H9 (cell line): ENCODE measurements around the gene CSNK1G1. TPM values are rescaled to one million over a fixed set of nuclear protein-coding genes. Genes with fewer than 3 reads are reported as not detected.

ENCODE experiments used
- DNase-seq: peaks from one replicate; pipeline ENCODE4 v3.0.0-alpha.2; 2017
- H2AFZ ChIP-seq: one replicate; pipeline ENCODE4 v1.6.1; 2013; ENCODE audit warnings: mild to moderate bottlenecking, low read length, control low read depth, moderate library complexity
- H2AK5ac ChIP-seq: 2 replicates; pipeline ENCODE4 v1.6.1; 2013; ENCODE audit warnings: low read length, control low read depth, mixed read lengths; ENCODE audit not compliant: insufficient read length
- H2BK120ac ChIP-seq: one replicate; pipeline ENCODE4 v1.6.1; 2013; ENCODE audit warnings: low read depth, mild to moderate bottlenecking, low read length, control low read depth, inconsistent platforms; ENCODE audit not compliant: poor library complexity, severe bottlenecking
- H2BK12ac ChIP-seq: 2 replicates; pipeline ENCODE4 v1.6.1; 2013; ENCODE audit warnings: low read length, control low read depth, mixed read lengths, low read depth; ENCODE audit not compliant: insufficient read length
- H2BK15ac ChIP-seq: 2 replicates; pipeline ENCODE4 v1.6.1; 2013; ENCODE audit warnings: low read depth, low read length, control low read depth
- H2BK20ac ChIP-seq: one replicate; pipeline ENCODE4 v1.6.1; 2013; ENCODE audit warnings: low read depth, mild to moderate bottlenecking, low read length, control low read depth, inconsistent platforms; ENCODE audit not compliant: poor library complexity, severe bottlenecking
- H2BK5ac ChIP-seq: 2 replicates; pipeline ENCODE4 v1.6.1; 2013; ENCODE audit warnings: low read length, control low read depth, mixed read lengths; ENCODE audit not compliant: insufficient read length
- H3K14ac ChIP-seq: 2 replicates; pipeline ENCODE4 v1.6.1; 2013; ENCODE audit warnings: low read length, control low read depth; ENCODE audit not compliant: insufficient read depth
- H3K18ac ChIP-seq: 2 replicates; pipeline ENCODE4 v1.6.1; 2013; ENCODE audit warnings: low read depth, mild to moderate bottlenecking, mixed read lengths, low read length, control low read depth; ENCODE audit not compliant: insufficient read length
- H3K23ac ChIP-seq: 2 replicates; pipeline ENCODE4 v1.6.1; 2013; ENCODE audit warnings: low read length, control low read depth, mixed read lengths, low read depth; ENCODE audit not compliant: insufficient read length
- H3K23me2 ChIP-seq: 2 replicates; pipeline ENCODE4 v1.6.1; 2013; ENCODE audit warnings: low read depth, mild to moderate bottlenecking, mixed read lengths, low read length, control low read depth; ENCODE audit not compliant: insufficient read length, poor library complexity, severe bottlenecking
- H3K27ac ChIP-seq: 2 replicates; pipeline ENCODE4 v1.5.1; 2013; ENCODE audit warnings: low read length, control low read depth, mixed read lengths, low read depth; ENCODE audit not compliant: insufficient read length
- H3K27me3 ChIP-seq: 2 replicates; pipeline ENCODE4 v1.6.1; 2013; ENCODE audit warnings: low read length, control low read depth, inconsistent platforms; ENCODE audit not compliant: insufficient read depth
- H3K4ac ChIP-seq: 2 replicates; pipeline ENCODE4 v1.6.1; 2013; ENCODE audit warnings: low read depth, mild to moderate bottlenecking, control low read depth, inconsistent platforms, low read length, moderate library complexity
- H3K4me1 ChIP-seq: 2 replicates; pipeline ENCODE4 v1.6.1; 2013; ENCODE audit warnings: low read length, control low read depth, inconsistent platforms; ENCODE audit not compliant: insufficient read depth
- H3K4me2 ChIP-seq: 2 replicates; pipeline ENCODE4 v1.6.1; 2013; ENCODE audit warnings: low read length, control low read depth, mixed read lengths; ENCODE audit not compliant: insufficient read length, insufficient read depth
- H3K56ac ChIP-seq: 2 replicates; pipeline ENCODE4 v1.6.1; 2013; ENCODE audit warnings: low read depth, mild to moderate bottlenecking, mixed read lengths, low read length, control low read depth; ENCODE audit not compliant: insufficient read length
- H3K79me1 ChIP-seq: 2 replicates; pipeline ENCODE4 v1.6.1; 2013; ENCODE audit warnings: low read depth, mild to moderate bottlenecking, moderate library complexity, low read length, control low read depth, inconsistent platforms; ENCODE audit not compliant: insufficient read depth, poor library complexity, severe bottlenecking
- H3K79me2 ChIP-seq: 2 replicates; pipeline ENCODE4 v1.6.1; 2013; ENCODE audit warnings: low read length, control low read depth, inconsistent platforms; ENCODE audit not compliant: insufficient read depth
- H3K9ac ChIP-seq: 2 replicates; pipeline ENCODE4 v1.6.1; 2013; ENCODE audit warnings: low read length, control low read depth, mixed read lengths; ENCODE audit not compliant: insufficient read length; ENCODE audit errors: extremely low read depth
- H3K9me3 ChIP-seq: one replicate; pipeline ENCODE4 v1.6.1; 2013; ENCODE audit warnings: low read depth, low read length, inconsistent platforms; ENCODE audit not compliant: control insufficient read depth
- H3T11ph ChIP-seq: one replicate; pipeline ENCODE4 v1.6.1; 2013; ENCODE audit warnings: mild to moderate bottlenecking, low read length, control low read depth, inconsistent platforms
- H4K20me1 ChIP-seq: one replicate; pipeline ENCODE4 v1.6.1; 2013; ENCODE audit not compliant: control insufficient read depth, insufficient read length, insufficient read depth
- H4K5ac ChIP-seq: 2 replicates; pipeline ENCODE4 v1.6.1; 2013; ENCODE audit warnings: low read depth, mild to moderate bottlenecking, mixed read lengths, low read length, control low read depth; ENCODE audit not compliant: insufficient read length
- H4K8ac ChIP-seq: replicated peaks from 2 replicates; pipeline ENCODE4 v1.6.1; 2013; ENCODE audit warnings: low read length, control low read depth, mixed read lengths, low read depth; ENCODE audit not compliant: insufficient read length
- H4K91ac ChIP-seq: 2 replicates; pipeline ENCODE4 v1.6.1; 2013; ENCODE audit warnings: low read depth, mild to moderate bottlenecking, moderate library complexity, mixed read lengths, low read length, control low read depth; ENCODE audit not compliant: insufficient read length
- H3K27ac Mint-ChIP-seq, 3 experiments: 2 replicates in 2 of 3; 3 replicates in 1 of 3; pipeline ENCODE4 v1.8.0; 2020 to 2021; ENCODE audit warnings: mixed read lengths in 3 of 3, mild to moderate bottlenecking in 1 of 3, moderate library complexity in 1 of 3
- H3K27me3 Mint-ChIP-seq: 2 replicates; pipeline ENCODE4 v1.8.0; 2021; ENCODE audit warnings: low read depth, mild to moderate bottlenecking, moderate library complexity, mixed read lengths
- H3K36me3 Mint-ChIP-seq, 3 experiments: 2 replicates in 2 of 3; 3 replicates in 1 of 3; pipeline ENCODE4 v1.8.0; 2020 to 2021; ENCODE audit warnings: low read depth in 3 of 3, mixed read lengths in 3 of 3; ENCODE audit not compliant: insufficient read depth in 1 of 3
- H3K4me1 Mint-ChIP-seq, 2 experiments: 2 replicates each; pipeline ENCODE4 v1.8.0; 2020; ENCODE audit warnings: mixed read lengths in 2 of 2
- H3K4me3 Mint-ChIP-seq, 2 experiments: 2 replicates in 1 of 2; 3 replicates in 1 of 2; pipeline ENCODE4 v1.8.0; 2020 to 2021; ENCODE audit warnings: mild to moderate bottlenecking in 2 of 2, mixed read lengths in 2 of 2, moderate library complexity in 1 of 2
- H3K9me3 Mint-ChIP-seq, 2 experiments: 2 replicates in 1 of 2; 3 replicates in 1 of 2; pipeline ENCODE4 v1.8.0; 2020; ENCODE audit warnings: mild to moderate bottlenecking in 2 of 2, mixed read lengths in 2 of 2, moderate library complexity in 1 of 2
- whole genome bisulfite sequencing: extraction: QIAGEN DNeasy Blood & Tissue Kit; methylation state at CpG from one replicate; pipeline ENCODE4 v1.1.7; 2013; ENCODE audit warnings: missing lambda C conversion rate, low lambda C conversion rate, mixed read lengths; ENCODE audit not compliant: insufficient read length; ENCODE audit errors: extremely low coverage; 5-methylcytosine and 5-hydroxymethylcytosine counted together
- total RNA-seq: library from RNA; stranded (reverse); gene quantifications from 2 replicates; pipeline ENCODE4 v1.2.1, GENCODE V29; 2021
- TF ChIP-seq, protein P1 (sequence below): fragments of 200-600 bp; sonication (generic); conservative IDR thresholded peaks from 3 replicates; pipeline ENCODE4 v1.8.0; 2021; ENCODE audit warnings: antibody characterized with exemption, mild to moderate bottlenecking

CSNK1G1 gene
- total RNA-seq, 1 experiment from 2014 or later = 17.1 TPM

- no peak overlapping the region for H3K4me3 Mint-ChIP-seq
- H4K91ac ChIP-seq = no peak overlapping the region
- H3K27ac ChIP-seq = no peak overlapping the region
Observed at GRCh38 chr15:64133623-64134344, 222.2 kb downstream of the CSNK1G1 start.

More at GRCh38 chr15:64133623-64134344, 222.2 kb downstream of the CSNK1G1 start:
- 0 out of 4 replicates have a peak, but pooled peaks cover 0 to 7% of the 10 kb centered on the region in 2 experiments for H3K4me1 Mint-ChIP-seq
- no peak overlapping the region for H2BK5ac ChIP-seq
- TF ChIP-seq, protein P1, sequence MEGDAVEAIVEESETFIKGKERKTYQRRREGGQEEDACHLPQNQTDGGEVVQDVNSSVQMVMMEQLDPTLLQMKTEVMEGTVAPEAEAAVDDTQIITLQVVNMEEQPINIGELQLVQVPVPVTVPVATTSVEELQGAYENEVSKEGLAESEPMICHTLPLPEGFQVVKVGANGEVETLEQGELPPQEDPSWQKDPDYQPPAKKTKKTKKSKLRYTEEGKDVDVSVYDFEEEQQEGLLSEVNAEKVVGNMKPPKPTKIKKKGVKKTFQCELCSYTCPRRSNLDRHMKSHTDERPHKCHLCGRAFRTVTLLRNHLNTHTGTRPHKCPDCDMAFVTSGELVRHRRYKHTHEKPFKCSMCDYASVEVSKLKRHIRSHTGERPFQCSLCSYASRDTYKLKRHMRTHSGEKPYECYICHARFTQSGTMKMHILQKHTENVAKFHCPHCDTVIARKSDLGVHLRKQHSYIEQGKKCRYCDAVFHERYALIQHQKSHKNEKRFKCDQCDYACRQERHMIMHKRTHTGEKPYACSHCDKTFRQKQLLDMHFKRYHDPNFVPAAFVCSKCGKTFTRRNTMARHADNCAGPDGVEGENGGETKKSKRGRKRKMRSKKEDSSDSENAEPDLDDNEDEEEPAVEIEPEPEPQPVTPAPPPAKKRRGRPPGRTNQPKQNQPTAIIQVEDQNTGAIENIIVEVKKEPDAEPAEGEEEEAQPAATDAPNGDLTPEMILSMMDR = no peak
- H3K4me2 ChIP-seq = no peak overlapping the region
- no peak overlapping the region for H3K4ac ChIP-seq
- no peak overlapping the region for H2BK12ac ChIP-seq
- no peaks in the 10 kb centered on the region for H4K20me1 ChIP-seq
- H2BK20ac ChIP-seq = no peak overlapping the region
- H3K27ac Mint-ChIP-seq = no peak overlapping the region
- no peaks in the 10 kb centered on the region for H3K4me1 ChIP-seq
- no peaks in the 10 kb centered on the region for H3K9me3 Mint-ChIP-seq
- no peaks in the 10 kb centered on the region for H3K27me3 Mint-ChIP-seq
- H3K79me1 ChIP-seq = no peaks in the 10 kb centered on the region
- H3K23me2 ChIP-seq = no peaks in the 10 kb centered on the region
- H2AK5ac ChIP-seq = no peak overlapping the region
- no peak for DNase-seq
- WGBS = no CpG with 5 or more reads among the region's 10 CpGs
- H2BK15ac ChIP-seq = no peak overlapping the region
- no peak overlapping the region for H2BK120ac ChIP-seq
- H3K9me3 ChIP-seq = no peaks in the 10 kb centered on the region
- H2AFZ ChIP-seq = no peak overlapping the region
- H3K36me3 Mint-ChIP-seq = peaks cover 15 to 68% (median 61%) of the 10 kb centered on the region in 3 experiments; a peak in 6 of 7 replicates
- H3K27me3 ChIP-seq = no peaks in the 10 kb centered on the region
- no peak overlapping the region for H3T11ph ChIP-seq
- H3K79me2 ChIP-seq = no peaks in the 10 kb centered on the region
- no peak overlapping the region for H4K8ac ChIP-seq
- no peak overlapping the region for H4K5ac ChIP-seq
- no peak overlapping the region for H3K18ac ChIP-seq
- no peak overlapping the region for H3K56ac ChIP-seq
- H3K23ac ChIP-seq = no peak overlapping the region
- no peak overlapping the region for H3K14ac ChIP-seq
- no peak overlapping the region for H3K9ac ChIP-seq
